NT2/D1 (cell line): Measurements from ENCODE around the gene C17orf67.

Experiments
- DNase-seq: peaks from one replicate; pipeline ENCODE4 v3.0.0-alpha.2; 2011; ENCODE audit warnings: low read depth, low spot score
- H3K27me3 ChIP-seq: 2 replicates; pipeline ENCODE4 v1.6.0; 2011; ENCODE audit warnings: mild to moderate bottlenecking; ENCODE audit not compliant: insufficient read length, insufficient read depth
- H3K36me3 ChIP-seq: 2 replicates; pipeline ENCODE4 v1.6.1; 2011; ENCODE audit warnings: mild to moderate bottlenecking, low read length, mixed read lengths; ENCODE audit not compliant: insufficient read depth, insufficient read length
- H3K4me1 ChIP-seq: 2 replicates; pipeline ENCODE4 v1.5.1; 2011; ENCODE audit not compliant: insufficient read depth, insufficient read length
- H3K4me3 ChIP-seq: 2 replicates; pipeline ENCODE4 v1.5.1; 2011; ENCODE audit warnings: low read depth; ENCODE audit not compliant: insufficient read length
- H3K9ac ChIP-seq: 2 replicates; pipeline ENCODE4 v1.6.0; 2011; ENCODE audit warnings: low read depth; ENCODE audit not compliant: insufficient read length
- H3K9me3 ChIP-seq: 2 replicates; pipeline ENCODE4 v1.5.1; 2011; ENCODE audit warnings: mild to moderate bottlenecking, low read length; ENCODE audit not compliant: insufficient read depth
- SUZ12 ChIP-seq: IDR thresholded peaks from 2 replicates; pipeline ENCODE4 v1.6.1; 2011; ENCODE audit not compliant: insufficient read length, insufficient read depth; ENCODE audit errors: extremely low read depth
- YY1 ChIP-seq: IDR thresholded peaks from 2 replicates; pipeline ENCODE4 v1.6.1; 2011; ENCODE audit not compliant: insufficient read length, insufficient read depth
- ZNF274 ChIP-seq: IDR thresholded peaks from 2 replicates; pipeline ENCODE4 v1.6.1; 2011; ENCODE audit warnings: mild to moderate bottlenecking, low read depth, low read length

Gene C17orf67

DNA sequence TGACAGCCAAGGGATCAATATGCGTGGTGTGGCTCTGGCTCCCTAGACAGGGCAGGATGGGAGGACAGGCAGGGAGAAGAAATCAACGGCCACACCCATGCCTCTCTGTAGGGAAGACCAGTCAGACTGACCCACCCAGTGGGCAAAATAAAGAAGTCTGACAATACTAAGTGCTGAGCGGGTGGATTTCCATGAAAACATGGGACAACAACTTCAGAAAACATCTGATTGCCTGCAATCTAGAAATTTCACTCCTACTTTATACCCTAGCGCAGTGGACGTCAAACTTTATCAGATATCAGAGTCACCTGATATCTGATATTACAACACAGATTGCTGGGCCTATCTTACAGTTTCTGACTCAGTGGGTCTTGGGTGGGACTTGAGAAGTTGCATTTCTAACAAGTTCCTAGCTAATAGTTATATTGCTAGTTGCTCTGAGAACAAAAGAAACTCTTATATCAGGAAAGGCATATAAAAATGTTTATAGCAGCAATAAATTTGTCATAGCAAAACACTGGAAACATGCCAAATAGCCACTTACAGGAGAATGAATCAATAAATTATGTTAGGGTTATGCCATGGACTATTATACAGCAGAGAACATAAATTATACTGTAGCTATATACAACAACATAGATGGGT, 38.4 kb downstream of the C17orf67 start:
- no peak overlapping the region for H3K9ac ChIP-seq
- no peak for DNase-seq
- peaks cover 5% of the 10 kb centered on the region for H3K4me1 ChIP-seq
- no peaks in the 10 kb centered on the region for H3K9me3 ChIP-seq
- H3K27me3 ChIP-seq: no peaks in the 10 kb centered on the region
- TF ChIP-seq SUZ12 (no peak), ZNF274 (no peak), YY1 (no peak)
- H3K4me3 ChIP-seq: no peak overlapping the region
- no peaks in the 10 kb centered on the region for H3K36me3 ChIP-seq

DNA sequence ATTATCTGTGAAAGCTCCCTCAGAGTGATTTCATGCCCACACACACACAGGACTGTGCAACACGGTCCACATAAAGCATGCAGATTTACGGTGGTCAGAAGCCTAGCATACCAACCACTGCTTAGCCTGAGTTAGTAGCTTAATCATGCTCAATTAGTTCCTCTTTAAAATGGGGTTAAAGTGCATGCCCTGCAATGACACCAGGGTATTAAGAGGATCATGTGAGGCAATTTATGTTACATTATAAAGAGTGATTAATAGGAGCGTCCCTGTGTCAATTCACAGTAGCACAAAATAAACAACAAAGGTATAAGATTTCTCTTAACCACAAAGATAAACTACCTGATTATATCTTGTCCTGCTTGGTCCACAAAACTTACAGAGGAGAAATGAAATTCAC, 39.8 kb downstream of the C17orf67 start:
- H3K4me1 ChIP-seq: peaks cover 5% of the 10 kb centered on the region
- no peak for TF ChIP-seq ZNF274
- no peak for TF ChIP-seq SUZ12
- no peak for TF ChIP-seq YY1
- no peaks in the 10 kb centered on the region for H3K27me3 ChIP-seq
- H3K9ac ChIP-seq: no peak overlapping the region
- no peak overlapping the region for H3K4me3 ChIP-seq
- no peaks in the 10 kb centered on the region for H3K9me3 ChIP-seq
- no peak for DNase-seq
- no peaks in the 10 kb centered on the region for H3K36me3 ChIP-seq

DNA sequence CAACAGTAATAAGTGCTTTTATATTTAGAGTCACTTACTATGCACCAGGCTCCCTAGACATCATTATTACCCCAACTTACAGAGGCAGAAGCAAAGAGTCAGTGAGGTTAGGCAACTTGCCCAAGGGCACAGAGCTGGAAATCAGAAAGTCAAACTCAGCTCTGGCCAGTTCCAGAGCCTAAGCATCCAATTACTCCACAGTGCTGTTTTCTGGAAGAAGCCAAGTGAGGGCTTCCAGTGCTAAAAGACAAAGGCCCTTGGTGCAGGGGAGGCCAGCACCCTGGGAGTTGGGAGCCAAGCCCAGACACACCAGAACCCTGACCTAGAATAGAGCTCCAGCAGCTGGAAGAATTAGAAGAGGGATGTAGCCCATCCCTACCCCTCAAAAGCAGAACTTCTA, 40.2 kb downstream of the C17orf67 start:
- no peaks in the 10 kb centered on the region for H3K9me3 ChIP-seq
- no peak overlapping the region for H3K4me3 ChIP-seq
- TF ChIP-seq YY1 (no peak), SUZ12 (no peak), ZNF274 (no peak)
- H3K4me1 ChIP-seq: peaks cover 5% of the 10 kb centered on the region
- no peak overlapping the region for H3K9ac ChIP-seq
- DNase-seq: no peak
- H3K36me3 ChIP-seq: no peaks in the 10 kb centered on the region
- H3K27me3 ChIP-seq: no peaks in the 10 kb centered on the region

DNA sequence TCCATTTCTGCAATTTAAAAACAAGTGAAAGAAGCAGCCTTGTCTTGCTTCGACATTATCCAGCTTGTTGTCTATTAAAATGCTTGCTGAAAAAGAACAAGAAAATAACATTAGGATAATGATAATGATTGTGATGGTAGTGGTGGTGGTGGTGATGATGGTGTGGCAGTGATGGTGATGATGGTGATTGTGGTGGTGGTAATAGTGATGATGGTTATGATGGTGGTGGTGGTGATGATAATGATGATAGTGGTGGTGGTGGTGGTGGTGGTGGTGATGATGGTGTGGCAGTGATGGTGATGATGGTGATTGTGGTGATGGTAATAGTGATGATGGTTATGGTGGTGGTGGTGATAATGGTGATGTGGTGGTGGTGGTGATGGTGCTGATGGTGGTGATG, 41.5 kb downstream of the C17orf67 start:
- TF ChIP-seq SUZ12: no peak
- no peak for TF ChIP-seq ZNF274
- no peak for TF ChIP-seq YY1
- Histone ChIP-seq H3K9ac (no peak overlapping the region), H3K4me1 (peaks cover 4% of the 10 kb centered on the region), H3K4me3 (no peak overlapping the region), H3K36me3 (no peaks in the 10 kb centered on the region), H3K9me3 (no peaks in the 10 kb centered on the region), H3K27me3 (no peaks in the 10 kb centered on the region)
- no peak for DNase-seq

DNA sequence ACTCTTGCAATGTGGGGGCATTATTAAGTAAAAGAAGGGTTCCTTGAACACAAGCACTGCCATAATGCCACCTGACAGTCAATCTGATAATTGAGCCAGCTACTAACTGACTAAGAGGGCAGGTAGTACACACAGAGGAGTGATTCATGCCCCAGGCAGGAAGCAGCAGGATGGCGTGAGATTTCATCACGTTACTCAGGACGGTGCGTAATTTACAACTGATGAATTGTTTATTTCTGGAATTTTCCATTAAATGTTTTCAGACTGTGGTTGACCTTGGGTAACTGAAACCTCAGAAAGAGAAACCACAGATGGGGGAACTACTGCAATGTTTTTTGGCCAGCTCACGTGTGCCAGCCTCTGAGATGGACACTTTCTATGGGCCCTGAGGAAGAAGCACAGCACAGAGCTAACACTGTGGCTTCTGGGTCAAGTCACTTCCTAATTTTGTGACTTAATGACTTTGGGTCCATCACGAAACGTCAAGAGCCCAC, 46.7 kb downstream of the C17orf67 start:
- Histone ChIP-seq H3K4me1 (no peaks in the 10 kb centered on the region), H3K4me3 (no peak overlapping the region), H3K27me3 (no peaks in the 10 kb centered on the region), H3K9me3 (no peaks in the 10 kb centered on the region), H3K36me3 (no peaks in the 10 kb centered on the region), H3K9ac (no peak overlapping the region)
- DNase-seq: no peak
- TF ChIP-seq YY1: no peak
- TF ChIP-seq ZNF274: no peak
- no peak for TF ChIP-seq SUZ12

DNA sequence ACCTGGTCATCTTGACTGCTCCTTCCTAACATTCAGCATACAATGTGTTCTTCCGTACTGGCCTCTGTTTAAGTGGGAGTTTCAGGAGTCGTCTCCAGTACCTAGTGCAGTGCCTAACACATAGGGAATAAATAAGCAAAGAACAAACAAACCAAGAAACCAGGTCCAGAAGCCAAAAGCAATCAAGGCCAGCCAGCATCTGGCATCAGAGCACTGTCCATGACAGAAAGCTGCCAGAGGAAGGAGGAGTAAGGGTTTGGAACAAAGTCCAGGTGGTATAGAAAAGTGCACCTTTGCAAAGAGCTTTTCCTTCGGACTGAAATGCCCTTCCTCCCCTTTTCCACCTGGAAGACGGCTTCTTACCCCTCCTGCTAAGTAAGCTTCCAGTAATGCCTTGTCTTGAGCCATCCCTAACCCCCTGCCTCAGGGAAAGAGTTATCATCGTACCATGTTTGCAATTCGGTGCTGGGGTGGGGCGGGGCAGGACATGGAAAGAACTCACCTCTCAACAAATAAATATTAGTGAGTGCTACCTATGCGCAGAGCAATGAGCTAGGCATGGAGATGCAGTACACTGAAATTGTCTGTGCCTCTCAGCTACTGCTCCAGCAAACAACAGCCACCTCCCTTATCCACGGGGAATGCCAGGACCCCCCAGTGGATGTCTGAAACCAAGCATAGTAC, 47.6 kb downstream of the C17orf67 start:
- H3K4me3 ChIP-seq: no peak overlapping the region
- DNase-seq: no peak
- H3K9me3 ChIP-seq: no peaks in the 10 kb centered on the region
- H3K4me1 ChIP-seq: no peaks in the 10 kb centered on the region
- TF ChIP-seq SUZ12: no peak
- TF ChIP-seq ZNF274: no peak
- no peak for TF ChIP-seq YY1
- H3K36me3 ChIP-seq: no peaks in the 10 kb centered on the region
- H3K9ac ChIP-seq: no peak overlapping the region
- peaks cover 6% of the 10 kb centered on the region for H3K27me3 ChIP-seq

DNA sequence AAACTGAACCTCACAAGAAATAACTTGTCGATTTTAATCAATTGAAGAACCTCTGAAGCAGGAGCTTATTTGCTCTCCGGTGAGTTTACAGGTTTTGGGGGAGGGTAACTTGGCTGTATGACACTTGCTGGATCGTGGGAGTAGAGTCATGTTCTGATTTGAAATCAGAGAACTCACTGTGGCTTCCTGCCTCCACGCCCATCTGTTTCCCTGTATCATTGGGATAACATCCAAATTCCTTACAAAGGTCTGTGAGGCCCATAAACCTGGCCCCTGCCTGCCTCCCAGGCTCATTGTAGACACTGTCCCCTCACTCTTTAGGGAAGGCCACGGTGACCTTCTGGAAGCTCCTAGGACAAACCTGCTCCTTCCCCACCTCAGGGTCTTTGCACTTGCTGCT, 48.3 kb downstream of the C17orf67 start:
- no peaks in the 10 kb centered on the region for H3K36me3 ChIP-seq
- TF ChIP-seq YY1 (no peak), SUZ12 (no peak), ZNF274 (no peak)
- no peak for DNase-seq
- peaks cover 13% of the 10 kb centered on the region for H3K27me3 ChIP-seq
- no peaks in the 10 kb centered on the region for H3K4me1 ChIP-seq
- no peak overlapping the region for H3K4me3 ChIP-seq
- H3K9me3 ChIP-seq: no peaks in the 10 kb centered on the region
- H3K9ac ChIP-seq: no peak overlapping the region
